Parathyroid adenoma (tissue), 2 donors: Measurements from ENCODE around the gene ERBIN.

Experiments
- H2AFZ ChIP-seq: fragments of 300-600 bp; sonication (generic); one replicate; pipeline ENCODE4 v1.7.0; 2017; ENCODE audit warnings: antibody characterized with exemption, mild to moderate bottlenecking
- H3K27ac ChIP-seq: fragments of 300-600 bp; sonication (generic); one replicate; pipeline ENCODE4 v1.7.0; 2017
- H3K27me3 ChIP-seq: fragments of 300-600 bp; sonication (generic); one replicate; pipeline ENCODE4 v1.7.0; 2017; ENCODE audit warnings: low read length; ENCODE audit not compliant: control insufficient read depth, insufficient read depth
- H3K36me3 ChIP-seq: fragments of 300-600 bp; sonication (generic); one replicate; pipeline ENCODE4 v1.7.0; 2017; ENCODE audit warnings: low read length; ENCODE audit not compliant: control insufficient read depth, insufficient read depth
- H3K4me1 ChIP-seq: fragments of 300-600 bp; sonication (generic); one replicate; pipeline ENCODE4 v1.7.0; 2017; ENCODE audit warnings: control low read depth
- H3K4me2 ChIP-seq: fragments of 300-600 bp; sonication (generic); one replicate; pipeline ENCODE4 v1.7.0; 2017; ENCODE audit warnings: low read length
- H3K4me3 ChIP-seq: fragments of 300-600 bp; sonication (generic); one replicate; pipeline ENCODE4 v1.7.0; 2017; ENCODE audit warnings: low read depth, low read length
- H3K79me2 ChIP-seq: fragments of 300-600 bp; sonication (generic); one replicate; pipeline ENCODE4 v1.7.0; 2017; ENCODE audit warnings: control low read depth
- H3K9ac ChIP-seq: fragments of 300-600 bp; sonication (generic); one replicate; pipeline ENCODE4 v1.7.0; 2017; ENCODE audit warnings: mild to moderate bottlenecking
- H3K9me3 ChIP-seq: fragments of 300-600 bp; sonication (generic); one replicate; pipeline ENCODE4 v1.7.0; 2017; ENCODE audit warnings: low read length; ENCODE audit not compliant: control insufficient read depth
- CTCF ChIP-seq: fragments of 300-600 bp; sonication (generic); IDR thresholded peaks from one replicate; pipeline ENCODE4 v1.7.0; 2017; ENCODE audit warnings: antibody characterized with exemption, mild to moderate bottlenecking
- donor health status: primary hyperparathyroidism.

The ERBIN gene

DNA sequence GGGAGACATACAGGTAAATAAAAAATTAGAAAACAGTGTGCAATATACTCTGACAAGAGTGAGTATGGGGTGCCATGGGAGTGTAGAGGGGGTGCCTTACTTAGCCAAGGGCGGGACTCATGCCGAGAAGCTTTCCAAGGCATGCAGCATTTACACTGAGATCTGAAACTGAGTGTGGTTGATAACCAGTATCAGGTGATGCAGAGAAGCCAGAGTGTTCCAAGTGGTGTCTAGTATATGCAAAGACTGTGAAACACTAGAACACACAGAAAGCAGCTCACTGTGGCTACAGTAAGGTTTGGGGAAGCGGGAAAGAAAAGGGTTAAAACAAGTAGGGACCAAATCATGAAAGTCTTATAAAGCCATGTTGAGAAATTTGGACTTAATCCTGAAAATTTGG, 30.5 kb upstream of the ERBIN start:
- Histone ChIP-seq H3K4me1 (no peaks in the 10 kb centered on the region), H3K27ac (no peak overlapping the region), H3K4me3 (no peak overlapping the region), H3K9ac (no peak overlapping the region), H2AFZ (no peak overlapping the region), H3K9me3 (no peaks in the 10 kb centered on the region), H3K4me2 (no peak overlapping the region), H3K27me3 (no peaks in the 10 kb centered on the region), H3K79me2 (no peaks in the 10 kb centered on the region), H3K36me3 (no peaks in the 10 kb centered on the region)
- TF ChIP-seq CTCF, result no peak

DNA sequence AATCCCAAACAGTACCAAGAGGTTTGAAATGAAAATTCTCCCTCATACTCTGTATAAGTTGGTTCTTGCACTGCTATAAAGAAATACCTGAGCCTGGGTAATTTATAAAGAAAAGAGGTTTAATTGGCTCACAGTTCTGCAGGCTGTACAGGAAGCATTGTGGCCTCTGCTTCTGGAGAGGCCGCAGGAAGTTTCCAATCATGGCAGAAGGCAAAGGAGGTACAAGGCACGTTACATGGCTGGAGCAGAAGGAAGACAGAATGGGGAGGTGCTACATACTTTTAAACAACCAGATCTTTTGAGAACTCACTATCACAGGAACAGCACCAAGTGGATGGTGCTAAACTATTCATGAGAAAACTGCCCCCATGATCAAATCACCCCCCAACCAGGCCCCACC, 25.6 kb upstream of the ERBIN start:
- no peaks in the 10 kb centered on the region for H3K27me3 ChIP-seq
- H3K9ac ChIP-seq, result no peak overlapping the region
- no peak overlapping the region for H3K27ac ChIP-seq
- H3K9me3 ChIP-seq, result no peaks in the 10 kb centered on the region
- no peak overlapping the region for H3K4me2 ChIP-seq
- no peaks in the 10 kb centered on the region for H3K4me1 ChIP-seq
- no peaks in the 10 kb centered on the region for H3K36me3 ChIP-seq
- TF ChIP-seq CTCF, result no peak
- H3K4me3 ChIP-seq, result no peak overlapping the region
- H2AFZ ChIP-seq, result no peak overlapping the region
- H3K79me2 ChIP-seq, result no peaks in the 10 kb centered on the region

GRCh38 chr5:65902104-65902503, 24.3 kb upstream of the ERBIN start:
- H3K4me1 ChIP-seq, result no peaks in the 10 kb centered on the region
- H3K9me3 ChIP-seq, result no peaks in the 10 kb centered on the region
- no peaks in the 10 kb centered on the region for H3K27me3 ChIP-seq
- H3K4me2 ChIP-seq, result no peak overlapping the region
- H3K4me3 ChIP-seq, result no peak overlapping the region
- no peak for TF ChIP-seq CTCF
- no peaks in the 10 kb centered on the region for H3K36me3 ChIP-seq
- no peak overlapping the region for H3K27ac ChIP-seq
- no peak overlapping the region for H2AFZ ChIP-seq
- H3K79me2 ChIP-seq, result no peaks in the 10 kb centered on the region
- H3K9ac ChIP-seq, result no peak overlapping the region

DNA sequence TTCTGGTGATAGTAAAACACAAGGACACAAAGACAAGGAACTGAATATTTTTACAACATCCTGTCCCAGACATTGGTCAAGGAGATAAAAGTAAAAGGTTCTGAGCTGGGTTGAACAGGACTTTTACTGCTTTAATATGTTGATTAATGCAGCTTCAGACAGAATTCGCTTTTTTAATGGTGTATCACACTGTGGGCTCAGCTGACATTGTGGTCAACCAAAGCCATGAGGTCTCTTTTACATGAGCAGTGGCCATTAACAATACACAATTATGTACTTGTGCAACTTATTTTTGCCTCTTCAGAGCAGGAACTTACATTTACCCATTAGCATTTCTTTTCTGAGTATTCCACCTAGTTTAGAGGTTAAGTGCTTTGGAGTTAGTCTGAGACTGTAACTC, 22.8 kb upstream of the ERBIN start:
- Histone ChIP-seq H3K27ac (no peak overlapping the region), H3K9me3 (no peaks in the 10 kb centered on the region), H3K27me3 (no peaks in the 10 kb centered on the region), H3K4me1 (no peaks in the 10 kb centered on the region), H3K79me2 (no peaks in the 10 kb centered on the region), H3K4me2 (no peak overlapping the region), H3K36me3 (no peaks in the 10 kb centered on the region), H3K9ac (no peak overlapping the region), H2AFZ (no peak overlapping the region), H3K4me3 (no peak overlapping the region)
- TF ChIP-seq CTCF, result no peak

DNA sequence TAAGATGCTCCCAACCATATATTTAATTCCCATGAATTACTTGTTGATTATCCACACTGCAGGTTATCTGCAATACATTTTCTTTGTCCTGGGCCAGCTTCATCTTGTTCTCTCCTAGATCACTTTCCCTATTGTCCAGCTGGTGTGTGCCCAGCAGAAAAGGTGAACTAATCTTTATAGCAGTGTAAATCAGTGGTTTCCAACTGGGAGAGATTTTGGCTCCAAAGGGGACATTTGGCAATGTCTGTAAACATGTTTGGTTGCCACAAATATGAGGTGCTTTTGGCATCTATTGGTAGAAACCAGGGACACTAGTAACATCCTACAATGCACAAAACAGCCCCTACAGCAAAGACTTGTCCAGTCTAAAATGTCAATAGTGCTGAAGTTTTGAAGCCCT, 20.1 kb upstream of the ERBIN start:
- no peak overlapping the region for H3K9ac ChIP-seq
- no peaks in the 10 kb centered on the region for H3K27me3 ChIP-seq
- H3K4me3 ChIP-seq, result no peak overlapping the region
- H3K79me2 ChIP-seq, result no peaks in the 10 kb centered on the region
- TF ChIP-seq CTCF, result no peak
- H3K4me1 ChIP-seq, result no peaks in the 10 kb centered on the region
- no peaks in the 10 kb centered on the region for H3K36me3 ChIP-seq
- no peak overlapping the region for H3K27ac ChIP-seq
- H3K9me3 ChIP-seq, result no peaks in the 10 kb centered on the region
- no peak overlapping the region for H2AFZ ChIP-seq
- no peak overlapping the region for H3K4me2 ChIP-seq
